ENCODE results near the gene ZBTB6. TPM values are rescaled to one million over a fixed set of nuclear protein-coding genes. Genes with fewer than 3 reads are reported as not detected.
A peak's percentile ranks its signal among the peaks of the same experiment; 100 is the strongest.

The ZBTB6 gene
- total and polyA plus RNA-seq, 2 of the 13 experiments (the other 11 are each of a cell fraction or from before 2014, with no cell fraction given) = 3.7 to 7.1 TPM

DNA sequence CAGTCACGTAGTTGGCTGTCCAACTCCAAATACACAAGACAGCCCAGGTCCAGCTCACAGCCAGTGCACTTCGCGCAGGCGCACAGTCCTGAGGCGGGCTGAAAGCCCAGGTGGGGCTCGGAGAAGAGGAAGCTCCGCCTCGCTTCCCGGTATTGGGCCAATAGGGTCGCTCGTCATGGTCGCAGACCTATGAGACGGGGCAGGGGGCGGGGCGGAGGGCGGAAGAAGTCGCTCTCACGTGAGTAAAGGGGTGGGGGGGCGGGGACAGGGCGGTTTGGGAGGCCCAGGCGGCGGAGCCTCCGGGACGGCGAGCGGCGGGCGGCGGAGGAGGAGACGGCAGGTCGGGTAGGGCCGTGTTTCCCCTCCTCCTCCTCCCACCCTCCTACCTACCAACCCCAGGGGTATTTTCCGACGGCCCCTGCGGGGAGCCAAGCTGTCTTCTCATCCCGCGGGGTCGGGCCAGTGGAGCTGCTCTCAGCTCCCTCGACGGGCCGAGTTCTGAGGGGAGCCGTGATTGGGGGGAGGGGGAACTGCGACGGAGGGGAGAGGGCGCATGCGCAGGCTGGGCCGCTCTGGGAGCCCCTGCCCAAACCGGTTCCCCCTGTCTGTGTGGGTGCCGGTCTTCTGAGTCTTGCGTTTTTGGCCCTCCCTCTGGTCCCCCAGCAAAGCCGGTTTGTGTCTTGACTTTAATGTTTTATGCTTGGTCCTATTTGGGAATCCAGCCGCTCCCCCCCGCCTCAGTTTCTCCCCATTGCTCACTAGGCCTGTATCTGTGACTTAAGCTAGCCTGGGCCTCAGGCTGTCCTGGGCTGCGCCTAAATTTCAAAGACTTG, 27.8 kb upstream of the ZBTB6 start, which contains the start of gene RABGAP1 (continued):
- TF ChIP-seq, protein P1, sequence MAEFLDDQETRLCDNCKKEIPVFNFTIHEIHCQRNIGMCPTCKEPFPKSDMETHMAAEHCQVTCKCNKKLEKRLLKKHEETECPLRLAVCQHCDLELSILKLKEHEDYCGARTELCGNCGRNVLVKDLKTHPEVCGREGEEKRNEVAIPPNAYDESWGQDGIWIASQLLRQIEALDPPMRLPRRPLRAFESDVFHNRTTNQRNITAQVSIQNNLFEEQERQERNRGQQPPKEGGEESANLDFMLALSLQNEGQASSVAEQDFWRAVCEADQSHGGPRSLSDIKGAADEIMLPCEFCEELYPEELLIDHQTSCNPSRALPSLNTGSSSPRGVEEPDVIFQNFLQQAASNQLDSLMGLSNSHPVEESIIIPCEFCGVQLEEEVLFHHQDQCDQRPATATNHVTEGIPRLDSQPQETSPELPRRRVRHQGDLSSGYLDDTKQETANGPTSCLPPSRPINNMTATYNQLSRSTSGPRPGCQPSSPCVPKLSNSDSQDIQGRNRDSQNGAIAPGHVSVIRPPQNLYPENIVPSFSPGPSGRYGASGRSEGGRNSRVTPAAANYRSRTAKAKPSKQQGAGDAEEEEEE (CRISPR knock-in tag; IDR thresholded peaks at IDR 0.05; ENCODE audit: borderline replicate concordance) = no peak
- peak; percentile 90; the same call in 1 of the 2 replicates for TF ChIP-seq KDM2A (CRISPR knock-in tag; IDR thresholded peaks at IDR 0.05; ENCODE audit: borderline replicate concordance, low read depth)
- no peak for TF ChIP-seq HCFC1 (IDR thresholded peaks at IDR 0.05; ENCODE audit: low read depth, low read length)
- TF ChIP-seq, protein P2, sequence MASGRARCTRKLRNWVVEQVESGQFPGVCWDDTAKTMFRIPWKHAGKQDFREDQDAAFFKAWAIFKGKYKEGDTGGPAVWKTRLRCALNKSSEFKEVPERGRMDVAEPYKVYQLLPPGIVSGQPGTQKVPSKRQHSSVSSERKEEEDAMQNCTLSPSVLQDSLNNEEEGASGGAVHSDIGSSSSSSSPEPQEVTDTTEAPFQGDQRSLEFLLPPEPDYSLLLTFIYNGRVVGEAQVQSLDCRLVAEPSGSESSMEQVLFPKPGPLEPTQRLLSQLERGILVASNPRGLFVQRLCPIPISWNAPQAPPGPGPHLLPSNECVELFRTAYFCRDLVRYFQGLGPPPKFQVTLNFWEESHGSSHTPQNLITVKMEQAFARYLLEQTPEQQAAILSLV (CRISPR knock-in tag; IDR thresholded peaks at IDR 0.05; ENCODE audit: borderline replicate concordance) = no peak
- TF ChIP-seq ZNF354B (CRISPR knock-in tag; IDR thresholded peaks at IDR 0.05) = no peak
- TF ChIP-seq SRF (IDR thresholded peaks at IDR 0.05; ENCODE audit: low read depth, low read length) = no peak
- TF ChIP-seq, protein P3, sequence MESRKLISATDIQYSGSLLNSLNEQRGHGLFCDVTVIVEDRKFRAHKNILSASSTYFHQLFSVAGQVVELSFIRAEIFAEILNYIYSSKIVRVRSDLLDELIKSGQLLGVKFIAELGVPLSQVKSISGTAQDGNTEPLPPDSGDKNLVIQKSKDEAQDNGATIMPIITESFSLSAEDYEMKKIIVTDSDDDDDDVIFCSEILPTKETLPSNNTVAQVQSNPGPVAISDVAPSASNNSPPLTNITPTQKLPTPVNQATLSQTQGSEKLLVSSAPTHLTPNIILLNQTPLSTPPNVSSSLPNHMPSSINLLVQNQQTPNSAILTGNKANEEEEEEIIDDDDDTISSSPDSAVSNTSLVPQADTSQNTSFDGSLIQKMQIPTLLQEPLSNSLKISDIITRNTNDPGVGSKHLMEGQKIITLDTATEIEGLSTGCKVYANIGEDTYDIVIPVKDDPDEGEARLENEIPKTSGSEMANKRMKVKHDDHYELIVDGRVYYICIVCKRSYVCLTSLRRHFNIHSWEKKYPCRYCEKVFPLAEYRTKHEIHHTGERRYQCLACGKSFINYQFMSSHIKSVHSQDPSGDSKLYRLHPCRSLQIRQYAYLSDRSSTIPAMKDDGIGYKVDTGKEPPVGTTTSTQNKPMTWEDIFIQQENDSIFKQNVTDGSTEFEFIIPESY (CRISPR knock-in tag; IDR thresholded peaks at IDR 0.05) = no peak
- 0 out of 2 replicates have a peak, but pooled peaks have one; percentile 20 for TF ChIP-seq ZNF235 (CRISPR knock-in tag; IDR thresholded peaks at IDR 0.05; ENCODE audit: borderline replicate concordance)
- no peak for TF ChIP-seq ZNF224 (CRISPR knock-in tag; IDR thresholded peaks at IDR 0.05)
- TF ChIP-seq ATAD3A (CRISPR knock-in tag; IDR thresholded peaks at IDR 0.05) = no peak
- TF ChIP-seq RARG (CRISPR knock-in tag; IDR thresholded peaks at IDR 0.05; ENCODE audit: low read depth) = no peak
- TF ChIP-seq, protein P4, sequence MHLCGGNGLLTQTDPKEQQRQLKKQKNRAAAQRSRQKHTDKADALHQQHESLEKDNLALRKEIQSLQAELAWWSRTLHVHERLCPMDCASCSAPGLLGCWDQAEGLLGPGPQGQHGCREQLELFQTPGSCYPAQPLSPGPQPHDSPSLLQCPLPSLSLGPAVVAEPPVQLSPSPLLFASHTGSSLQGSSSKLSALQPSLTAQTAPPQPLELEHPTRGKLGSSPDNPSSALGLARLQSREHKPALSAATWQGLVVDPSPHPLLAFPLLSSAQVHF (CRISPR knock-in tag; IDR thresholded peaks at IDR 0.05) = no peak
- TF ChIP-seq SNAPC2 (CRISPR knock-in tag; IDR thresholded peaks at IDR 0.05) = no peak
- TF ChIP-seq RBAK (CRISPR knock-in tag; IDR thresholded peaks at IDR 0.05) = no peak
- TF ChIP-seq, protein P5, sequence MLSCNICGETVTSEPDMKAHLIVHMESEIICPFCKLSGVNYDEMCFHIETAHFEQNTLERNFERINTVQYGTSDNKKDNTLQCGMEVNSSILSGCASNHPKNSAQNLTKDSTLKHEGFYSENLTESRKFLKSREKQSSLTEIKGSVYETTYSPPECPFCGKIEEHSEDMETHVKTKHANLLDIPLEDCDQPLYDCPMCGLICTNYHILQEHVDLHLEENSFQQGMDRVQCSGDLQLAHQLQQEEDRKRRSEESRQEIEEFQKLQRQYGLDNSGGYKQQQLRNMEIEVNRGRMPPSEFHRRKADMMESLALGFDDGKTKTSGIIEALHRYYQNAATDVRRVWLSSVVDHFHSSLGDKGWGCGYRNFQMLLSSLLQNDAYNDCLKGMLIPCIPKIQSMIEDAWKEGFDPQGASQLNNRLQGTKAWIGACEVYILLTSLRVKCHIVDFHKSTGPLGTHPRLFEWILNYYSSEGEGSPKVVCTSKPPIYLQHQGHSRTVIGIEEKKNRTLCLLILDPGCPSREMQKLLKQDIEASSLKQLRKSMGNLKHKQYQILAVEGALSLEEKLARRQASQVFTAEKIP (CRISPR knock-in tag; IDR thresholded peaks at IDR 0.05; ENCODE audit: borderline replicate concordance) = no peak
- no peak for TF ChIP-seq ZBTB21 (CRISPR knock-in tag; IDR thresholded peaks at IDR 0.05)
- TF ChIP-seq FOXA3 (CRISPR knock-in tag; IDR thresholded peaks at IDR 0.05) = no peak
- TF ChIP-seq, protein P6, sequence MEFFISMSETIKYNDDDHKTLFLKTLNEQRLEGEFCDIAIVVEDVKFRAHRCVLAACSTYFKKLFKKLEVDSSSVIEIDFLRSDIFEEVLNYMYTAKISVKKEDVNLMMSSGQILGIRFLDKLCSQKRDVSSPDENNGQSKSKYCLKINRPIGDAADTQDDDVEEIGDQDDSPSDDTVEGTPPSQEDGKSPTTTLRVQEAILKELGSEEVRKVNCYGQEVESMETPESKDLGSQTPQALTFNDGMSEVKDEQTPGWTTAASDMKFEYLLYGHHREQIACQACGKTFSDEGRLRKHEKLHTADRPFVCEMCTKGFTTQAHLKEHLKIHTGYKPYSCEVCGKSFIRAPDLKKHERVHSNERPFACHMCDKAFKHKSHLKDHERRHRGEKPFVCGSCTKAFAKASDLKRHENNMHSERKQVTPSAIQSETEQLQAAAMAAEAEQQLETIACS (CRISPR knock-in tag; IDR thresholded peaks at IDR 0.05) = no peak
- TF ChIP-seq IRX3 (CRISPR knock-in tag; IDR thresholded peaks at IDR 0.05; ENCODE audit: borderline replicate concordance, low read depth) = no peak

Data from HepG2 (cell line).